Effector CD8-positive, alpha-beta T cell (primary cell): ENCODE results near the gene RNF151.
"Not testable (repeated sequence)": the region's sequence is repeated elsewhere in the genome, so short reads cannot be mapped to it uniquely, and the experiment has no call there.

Experiments used
- DNase-seq: peaks from one replicate; lab custom pipeline; 2025; lab: John Stamatoyannopoulos, UW

The RNF151 gene

GRCh38 chr16:1938910-1939309 is 27.7 kb upstream of the RNF151 start:
- DNase-seq: no peak

GRCh38 chr16:1939833-1940232 is 26.8 kb upstream of the RNF151 start:
- DNase-seq: not testable (repeated sequence)

DNA sequence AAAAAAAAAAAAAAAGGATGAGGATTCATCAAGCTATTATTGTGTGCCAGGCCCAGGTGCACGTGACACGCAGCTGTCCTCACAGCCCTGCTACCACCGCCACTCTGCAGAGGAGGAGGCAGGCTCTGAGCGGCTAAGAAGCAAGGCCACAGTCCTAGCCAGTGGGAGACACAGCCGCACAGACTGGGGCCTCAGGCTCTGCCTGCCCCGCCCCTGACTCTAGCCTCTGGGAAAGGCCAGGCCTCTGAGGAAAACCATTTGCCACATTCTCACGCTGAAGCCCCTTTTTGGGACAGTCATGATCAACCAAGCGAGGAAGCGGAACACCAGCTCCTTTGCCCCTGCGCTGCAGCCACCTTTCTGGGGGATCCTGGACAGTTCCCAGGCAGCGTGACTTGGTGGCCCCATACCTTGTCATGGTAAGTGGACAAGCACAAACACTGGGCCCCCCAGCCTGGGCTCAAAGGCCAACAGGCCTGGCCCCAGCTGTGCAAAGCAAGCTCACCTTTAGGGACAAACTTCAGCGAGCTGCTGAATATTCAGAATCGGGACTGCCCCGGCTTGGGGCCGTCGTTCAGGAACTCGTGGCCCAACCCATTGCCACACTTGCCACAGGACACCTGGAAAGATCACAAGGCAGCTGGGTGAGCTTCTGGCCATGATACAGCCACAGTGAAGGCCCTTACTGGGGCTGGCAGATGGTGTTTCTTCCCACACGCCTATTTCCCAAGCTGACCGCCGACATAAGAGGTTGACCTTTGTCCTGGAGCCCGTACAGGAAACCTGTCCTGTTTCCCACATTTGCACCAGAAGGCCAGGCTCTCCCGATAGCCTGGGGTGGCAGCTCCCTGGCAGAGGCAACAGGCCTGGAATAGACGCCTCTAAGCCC is 26.1 kb upstream of the RNF151 start:
- DNase-seq: no peak

DNA sequence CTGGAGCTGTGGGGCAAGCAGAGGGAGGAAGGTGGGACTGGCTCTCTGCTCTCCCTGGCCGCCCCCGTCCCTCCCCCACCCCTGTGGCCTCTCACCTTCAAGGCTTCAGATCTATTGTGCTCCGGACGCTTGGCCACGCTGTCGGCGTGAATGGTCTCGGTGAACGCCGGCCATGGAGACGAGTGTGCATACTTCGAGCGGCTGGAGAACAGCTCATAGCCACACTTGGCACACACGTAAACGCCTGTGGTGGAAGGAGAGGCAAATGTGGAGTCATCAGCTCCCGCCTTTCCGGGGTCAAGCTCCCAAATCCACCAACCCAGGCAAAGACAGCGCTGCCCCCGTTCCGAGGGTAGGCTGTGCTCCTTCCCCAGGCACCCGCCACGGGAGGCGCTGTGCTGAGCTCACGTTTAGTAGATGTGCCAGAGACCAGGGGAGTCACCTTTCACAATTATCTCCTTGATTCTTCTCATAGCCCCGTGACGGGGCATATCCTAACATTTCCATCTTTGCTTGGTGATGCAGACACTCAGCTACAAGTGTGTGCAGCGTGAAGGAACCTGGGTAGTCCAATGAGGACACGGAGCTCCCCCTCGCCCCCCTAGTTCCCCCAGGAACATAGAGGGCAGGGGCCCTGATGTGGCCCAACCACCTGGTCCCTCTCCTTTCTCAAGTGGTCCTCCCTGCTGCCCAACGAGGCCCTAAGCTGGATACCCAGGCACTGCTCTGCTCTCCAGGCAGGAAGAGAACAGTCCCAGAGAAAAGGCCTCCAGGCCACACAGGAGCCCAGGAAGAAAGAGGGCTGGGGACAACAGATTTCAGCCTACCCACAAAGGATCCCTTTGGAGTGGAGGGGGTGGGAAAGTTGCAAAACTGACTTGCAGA is 25.3 kb upstream of the RNF151 start:
- no peak for DNase-seq

GRCh38 chr16:1942047-1942809 is 24.4 kb upstream of the RNF151 start:
- no peak for DNase-seq

- peak; percentile 99 for DNase-seq
Measured at GRCh38 chr16:1942810-1943726, 23.6 kb upstream of the RNF151 start, which contains the start of gene MSRB1. Gene MSRB1, minus strand, starts transcription at chr16:1943199. Its CDS starts 43 bp downstream, at chr16:1943156.

DNA sequence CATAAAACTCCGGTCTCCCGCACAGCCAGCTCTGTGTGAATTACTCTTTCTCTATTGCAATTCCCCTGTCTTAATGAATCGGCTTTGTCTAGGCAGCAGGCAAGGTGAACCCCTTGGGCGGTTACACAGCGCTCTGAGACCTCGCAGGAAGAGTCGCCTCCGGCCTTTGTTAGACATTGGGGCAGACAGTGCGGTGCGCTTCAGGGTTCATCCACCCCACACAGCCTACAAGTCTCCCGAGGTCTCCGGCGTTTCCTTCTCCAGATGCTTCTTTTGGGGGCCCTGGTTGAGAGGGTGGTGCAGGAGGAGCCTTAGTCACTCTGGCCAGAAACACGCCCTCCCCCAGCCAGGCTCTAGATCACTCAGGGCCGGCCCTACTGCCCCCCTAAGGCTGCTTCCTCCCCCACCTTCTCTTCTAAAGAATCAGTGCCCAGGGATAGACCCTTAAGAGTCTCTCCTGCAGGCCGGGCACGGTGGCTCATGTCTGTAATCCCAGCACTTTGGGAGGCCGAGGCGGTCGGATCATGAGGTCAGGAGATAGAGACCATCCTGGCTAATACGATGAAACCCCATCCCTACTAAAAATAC is 21.9 kb upstream of the RNF151 start:
- DNase-seq: no peak

- no peak for DNase-seq
Measured at GRCh38 chr16:1945559-1946391, 20.9 kb upstream of the RNF151 start.

DNA sequence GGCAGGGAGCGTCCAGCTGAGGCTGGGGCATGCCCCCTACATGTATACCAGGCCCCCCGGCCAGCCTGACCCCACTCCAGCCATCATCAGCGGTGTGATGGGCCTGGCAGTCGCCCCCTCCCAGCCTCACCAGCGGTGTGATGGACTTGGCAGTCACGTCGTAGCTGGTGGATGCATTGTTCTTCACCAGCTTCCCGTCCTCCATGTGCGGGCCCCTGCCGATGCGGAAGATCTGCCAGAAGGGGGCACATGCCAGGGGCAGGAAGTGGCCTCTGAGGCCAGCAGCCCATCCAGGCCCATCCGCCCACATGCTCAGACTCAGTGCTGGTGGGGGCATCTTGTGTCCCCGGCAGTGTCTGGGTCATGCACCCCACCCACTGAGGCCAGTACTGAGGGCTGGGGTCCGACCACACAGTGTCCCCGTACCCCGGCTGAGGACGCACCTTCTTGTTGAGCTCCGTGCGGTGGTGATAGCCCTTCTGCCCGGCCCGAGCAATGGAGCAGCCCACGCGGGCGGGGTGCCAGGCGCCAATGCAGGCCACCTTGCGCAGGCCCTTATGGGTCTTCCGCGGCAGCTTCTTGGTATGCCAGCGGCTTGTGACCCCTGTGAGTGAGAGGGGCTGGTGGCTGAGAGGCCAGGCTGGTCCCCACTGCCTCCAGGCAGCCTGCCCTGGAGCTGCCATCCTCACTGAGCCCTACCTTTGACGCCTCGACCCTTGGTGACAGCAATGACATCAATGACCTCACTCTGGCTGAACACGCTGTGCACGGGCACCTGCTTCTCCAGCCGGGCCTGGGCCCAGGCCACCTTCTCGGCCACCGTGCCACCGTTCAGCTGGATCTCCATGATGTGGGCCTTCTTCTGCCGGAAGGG is 19.9 kb upstream of the RNF151 start:
- no peak for DNase-seq

DNA sequence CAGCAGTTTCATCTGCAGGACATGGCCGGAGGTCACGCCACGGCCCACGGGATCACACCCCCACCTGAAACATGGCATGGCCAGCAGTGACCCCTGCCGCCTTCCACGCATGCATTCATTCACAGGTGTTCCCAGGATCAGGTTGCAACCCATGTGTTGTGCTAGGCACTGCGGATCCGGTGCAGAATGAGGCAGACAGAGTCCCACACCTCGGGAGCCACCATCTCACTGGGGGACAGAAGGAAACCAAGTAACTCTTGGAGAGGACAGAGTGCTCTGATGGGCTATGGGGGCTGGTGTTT is 19.3 kb upstream of the RNF151 start:
- DNase-seq: no peak

DNA sequence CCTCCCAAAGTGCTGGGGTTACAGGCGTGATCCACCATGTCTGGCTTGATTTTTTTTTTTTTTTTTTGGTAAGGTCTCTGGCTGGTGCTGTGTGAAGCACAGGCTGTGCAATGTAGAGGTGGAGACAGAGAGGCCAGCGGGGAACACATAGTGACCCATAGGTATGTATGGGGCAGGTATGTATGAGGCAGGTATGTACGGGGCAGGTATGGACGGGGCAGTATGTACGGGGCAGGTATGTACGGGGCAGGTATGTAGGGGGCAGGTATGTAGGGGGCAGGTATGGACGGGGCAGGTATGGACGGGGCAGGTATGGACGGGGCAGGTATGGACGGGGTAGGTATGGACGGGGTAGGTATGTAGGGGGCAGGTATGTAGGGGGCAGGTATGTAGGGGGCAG is 17.1 kb upstream of the RNF151 start:
- DNase-seq: no peak

DNA sequence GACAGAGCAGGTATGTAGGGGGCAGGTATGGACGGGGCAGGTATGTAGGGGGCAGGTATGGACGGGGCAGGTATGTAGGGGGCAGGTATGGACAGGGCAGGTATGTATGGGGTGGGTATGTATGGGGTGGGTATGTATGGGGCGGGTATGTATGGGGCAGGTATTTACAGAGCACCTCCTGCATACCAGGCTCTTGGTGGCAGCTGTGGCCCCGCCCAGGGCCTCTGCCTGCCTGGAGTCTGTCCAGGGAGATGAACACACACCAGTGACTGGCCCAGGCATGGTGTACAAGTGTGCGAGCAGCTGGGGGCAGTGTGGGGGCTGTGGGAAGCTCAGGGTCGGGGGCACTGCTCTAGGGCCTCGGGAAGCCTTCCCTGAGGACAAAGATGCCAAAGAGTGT is 16.6 kb upstream of the RNF151 start:
- no peak for DNase-seq

GRCh38 chr16:1950559-1950958 is 16.1 kb upstream of the RNF151 start:
- no peak for DNase-seq

DNA sequence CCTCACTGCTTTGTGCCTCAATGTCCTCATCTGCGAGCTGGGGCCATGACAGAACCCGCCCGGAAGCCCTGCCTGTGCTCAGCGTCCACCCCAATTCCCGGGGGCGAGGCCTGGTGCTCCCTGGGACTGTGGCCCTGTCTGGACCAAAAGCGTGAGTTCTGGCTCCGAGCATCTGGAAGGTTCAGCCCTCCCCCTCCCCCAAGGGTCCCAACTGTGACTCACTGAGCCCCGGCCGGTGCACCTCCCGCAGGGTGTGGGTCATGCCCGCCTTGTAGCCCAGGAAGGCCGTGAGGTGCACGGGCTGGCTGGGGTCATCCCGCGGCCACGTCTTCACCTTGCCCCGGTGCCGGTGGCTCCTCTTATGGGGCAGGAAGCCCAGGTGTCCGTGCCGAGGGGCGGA is 12.9 kb upstream of the RNF151 start:
- no peak for DNase-seq

DNA sequence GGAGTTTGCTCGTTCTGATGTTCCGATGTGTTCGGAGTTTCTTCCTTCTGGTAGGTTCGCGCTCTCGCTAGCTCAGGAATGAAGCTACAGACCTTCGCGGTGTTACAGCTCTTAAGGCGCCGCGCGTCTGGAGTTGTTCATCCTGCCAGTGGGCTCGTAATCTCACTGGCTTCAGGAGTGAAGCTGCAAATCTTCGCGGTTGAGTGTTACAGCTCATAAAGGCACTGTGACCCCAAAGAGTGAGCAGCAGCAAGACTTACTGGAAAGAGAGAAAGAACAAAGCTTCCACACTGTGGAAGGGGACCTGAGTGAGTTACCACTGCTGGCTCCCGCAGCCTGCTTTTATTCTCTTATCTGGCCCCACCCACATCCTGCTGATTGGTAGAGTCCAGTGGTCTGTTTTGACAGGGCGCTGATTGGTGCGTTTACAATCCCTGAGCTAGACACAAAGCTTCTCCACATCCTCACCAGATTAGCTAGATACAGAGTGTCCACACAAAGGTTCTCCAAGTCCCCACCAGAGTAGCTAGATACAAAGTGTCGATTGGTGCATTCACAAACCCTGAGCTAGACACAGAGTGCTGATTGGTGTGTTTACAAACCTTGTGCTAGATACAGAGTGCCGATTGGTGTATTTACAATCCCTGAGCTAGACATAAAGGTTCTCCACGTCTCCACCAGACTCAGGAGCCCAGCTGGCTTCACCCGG is 9.1 kb upstream of the RNF151 start:
- not testable (repeated sequence) for DNase-seq

- not testable (repeated sequence) for DNase-seq
Measured at GRCh38 chr16:1958143-1958491, 8.5 kb upstream of the RNF151 start.

DNA sequence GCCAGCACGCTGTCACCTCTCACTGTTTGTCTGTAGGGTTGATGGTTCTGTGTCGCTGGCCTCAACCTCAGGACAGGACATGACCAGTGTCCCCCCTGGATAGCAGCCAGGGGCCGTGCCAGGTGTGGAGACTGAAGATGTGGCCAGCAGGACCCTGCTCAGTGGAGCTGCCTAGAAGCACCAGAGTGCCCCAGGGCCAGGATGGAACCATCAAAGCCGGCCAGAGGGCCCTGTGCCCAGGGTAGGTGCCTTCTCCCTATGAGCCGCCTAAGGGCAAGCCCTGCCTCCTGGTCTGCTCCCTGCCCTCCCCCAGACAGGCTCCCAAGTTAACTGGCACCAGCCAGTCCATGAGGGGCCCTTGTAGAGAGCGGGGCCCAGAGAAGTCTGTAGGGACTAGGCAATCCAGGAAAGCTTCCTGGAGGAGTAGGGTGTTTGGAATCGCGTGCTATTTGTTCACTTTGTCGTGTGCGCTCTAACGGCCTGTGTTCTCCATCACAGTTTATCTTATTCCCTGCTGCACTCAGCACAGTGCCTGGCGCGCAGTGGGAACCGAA is 7.9 kb upstream of the RNF151 start:
- DNase-seq: no peak
